Glomerular endothelial cell (primary cell): ENCODE measurements around the gene PHB1. TPM values are rescaled to one million over a fixed set of nuclear protein-coding genes. Genes with fewer than 3 reads are reported as not detected.

Experiments
- DNase-seq: peaks from one replicate; pipeline ENCODE4 v3.0.0-alpha.2; 2011; ENCODE audit warnings: low read depth, low spot score; ENCODE audit errors: extremely low read depth
- total RNA-seq: library from RNA; depleted of rRNA; stranded (reverse); fragments of >200 nt; gene quantifications from 2 replicates; pipeline ENCODE4 v1.2.3, GENCODE V29; 2015

The PHB1 gene
- total RNA-seq, 1 donor from 2014 or later = 99.8 TPM

DNA sequence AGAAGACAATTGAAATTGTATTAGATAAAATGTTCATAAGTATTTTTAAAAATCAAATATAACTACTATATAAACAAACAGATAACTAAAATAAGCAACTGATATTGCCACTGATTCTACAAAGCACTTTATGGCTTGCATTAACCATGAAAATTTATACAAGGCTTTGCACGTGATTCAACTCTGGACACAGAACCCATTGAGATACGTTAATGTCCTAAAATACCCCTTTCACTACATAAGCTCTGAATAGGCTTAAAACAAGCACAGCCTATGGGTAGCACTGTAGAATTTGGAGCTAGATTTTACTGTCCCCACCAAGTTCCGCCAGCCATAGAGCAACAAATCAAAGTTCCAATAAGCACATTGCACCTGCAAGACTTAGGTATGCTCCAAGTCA lies 57.2 kb downstream of the PHB1 start:
- DNase-seq = no peak

DNA sequence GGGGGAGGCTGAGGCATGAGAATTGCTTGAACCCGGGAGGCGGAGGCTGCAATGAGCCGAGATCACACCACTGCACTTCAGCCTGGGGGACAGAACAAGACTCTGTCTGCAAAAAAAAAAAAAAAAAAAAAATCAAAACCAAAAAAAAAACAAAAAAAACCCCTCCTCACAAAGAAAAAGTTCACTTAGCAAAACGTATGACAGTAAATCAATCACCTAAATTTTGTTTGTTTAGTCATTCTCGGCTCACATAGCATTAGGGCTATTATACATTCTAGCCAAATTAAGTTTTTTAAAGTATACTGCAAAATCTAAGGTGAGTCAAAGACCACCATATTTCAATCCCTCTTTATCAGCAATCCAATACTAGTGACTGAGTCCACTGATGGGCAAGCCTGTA lies 58.4 kb downstream of the PHB1 start:
- no peak for DNase-seq

Other genes with a start within 250 kb of the PHB1 start
- gene GNGT2, start 204.3 kb downstream of the PHB1 start, total RNA-seq = 1.4 and 2.9 TPM in 2 replicates
- gene ABI3, start 204.2 kb downstream of the PHB1 start, total RNA-seq = 22.3 and 26.2 TPM in 2 replicates
- gene PHOSPHO1, start 184.1 kb downstream of the PHB1 start, total RNA-seq = 0.10 TPM in 1 of 2 replicates, not detected in the other
- 13.0 and 23.0 TPM in 2 replicates for gene ZNF652, start 52.6 kb downstream of the PHB1 start, total RNA-seq
- gene NGFR, start 80.4 kb upstream of the PHB1 start, total RNA-seq = not detected in 2 replicates
- 0.63 and 3.9 TPM in 2 replicates for gene NXPH3, start 161.0 kb upstream of the PHB1 start, total RNA-seq